Anterior cingulate cortex (tissue), 58 donors: ENCODE measurements around the gene MEGF10.

Source experiments
- DNase-seq, 58 donors: peaks; one replicate each; lab custom pipeline; 2025; lab: John Stamatoyannopoulos, UW

Gene MEGF10

GRCh38 chr5:127406326-127407121, 115.9 kb downstream of the MEGF10 start:
- DNase-seq: no peak

DNA sequence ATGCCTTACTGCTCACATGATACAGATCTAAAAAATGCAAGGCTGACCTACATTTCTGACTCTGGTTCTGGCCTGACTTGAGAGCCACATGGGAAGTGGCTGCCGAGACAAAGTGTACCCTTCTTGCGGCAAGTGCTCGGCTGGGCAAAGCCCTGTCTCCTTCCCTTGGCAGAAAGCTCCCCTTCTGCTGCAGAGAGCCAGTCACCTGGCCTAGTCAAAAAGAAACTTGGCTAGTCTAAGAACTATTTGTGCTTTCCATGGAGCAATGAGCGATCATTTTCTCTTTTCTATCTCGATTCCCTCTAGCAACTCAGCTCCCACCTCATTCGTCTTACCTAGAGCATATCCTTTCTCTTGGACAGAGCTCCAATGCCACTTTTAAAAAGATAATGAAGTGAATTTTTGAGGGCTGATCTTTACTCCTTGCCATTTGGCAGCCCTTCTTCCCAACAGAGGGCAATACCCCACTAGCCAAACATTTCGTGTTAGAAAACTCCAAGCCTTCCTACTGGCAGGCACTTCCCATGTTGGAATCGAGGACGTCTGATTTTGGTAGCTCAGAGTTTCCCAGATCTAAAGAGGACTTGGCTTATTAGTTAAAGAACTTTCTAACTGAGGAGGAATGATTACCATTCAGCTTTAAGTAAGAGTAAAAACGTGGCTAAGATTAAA, 118.8 kb downstream of the MEGF10 start:
- peak in 45 of 58 donors; percentile 8 to 85 (median 49) for DNase-seq

- no peak for DNase-seq
These were observed 119.5 kb downstream of the MEGF10 start for GRCh38 chr5:127409921-127410675.

DNA sequence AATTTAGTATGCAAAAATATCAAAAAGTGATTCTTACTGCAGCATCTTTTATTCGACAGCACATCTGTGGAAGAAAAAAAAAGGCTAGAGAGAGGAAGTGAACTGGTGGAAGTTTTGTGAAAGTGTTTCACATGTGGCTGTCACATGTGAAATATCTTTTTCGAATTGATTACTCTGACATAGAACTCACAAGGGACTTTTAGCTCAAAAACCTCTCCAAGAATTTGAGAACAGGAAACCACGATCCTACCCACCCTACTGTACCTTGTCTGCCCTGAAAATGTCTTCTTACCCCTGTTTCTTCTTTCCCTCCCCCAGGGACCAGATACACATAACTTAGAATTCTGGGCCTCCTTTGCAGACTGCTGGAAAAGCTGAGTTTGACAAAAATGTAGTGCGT, 120.4 kb downstream of the MEGF10 start:
- DNase-seq: no peak

DNA sequence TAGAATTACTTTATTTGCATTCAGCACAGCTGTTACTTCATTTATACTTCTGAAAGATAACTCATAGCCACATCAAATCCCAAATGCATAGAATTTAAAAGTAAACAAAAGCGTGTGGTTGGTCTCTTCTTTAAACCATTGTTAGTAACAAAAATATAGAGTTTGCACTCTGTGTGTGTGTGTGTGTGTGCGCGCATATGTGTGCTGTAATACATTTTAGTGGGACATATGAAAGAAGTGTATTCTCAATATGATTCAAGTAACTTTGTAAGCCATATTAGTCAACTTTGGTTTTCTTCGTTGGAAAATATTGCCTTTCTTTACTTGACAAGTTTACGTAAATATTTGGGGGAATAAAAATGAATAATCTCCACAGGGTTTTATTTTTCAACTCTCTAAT, 120.8 kb downstream of the MEGF10 start:
- no peak for DNase-seq

GRCh38 chr5:127412698-127413097, 122.1 kb downstream of the MEGF10 start:
- no peak for DNase-seq

DNA sequence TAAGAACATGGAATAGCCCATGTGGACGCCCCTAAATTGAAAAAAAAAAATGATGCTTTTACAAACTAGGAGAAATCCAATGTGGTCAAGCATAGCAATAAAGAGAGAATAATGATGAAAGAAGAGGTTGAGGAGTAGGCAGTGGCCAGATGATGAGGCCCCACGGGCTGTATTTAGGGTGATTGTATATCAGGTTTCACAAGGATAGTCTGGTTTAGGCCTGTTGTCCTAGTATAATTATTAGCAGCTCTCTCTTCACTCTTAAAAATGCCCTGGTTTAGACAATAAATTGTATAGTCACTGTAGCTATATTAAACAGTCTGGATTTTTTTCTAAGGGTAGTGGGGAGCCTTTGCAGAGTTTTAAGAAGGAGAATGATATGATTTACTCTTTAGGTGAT, 124.4 kb downstream of the MEGF10 start:
- DNase-seq: no peak

DNA sequence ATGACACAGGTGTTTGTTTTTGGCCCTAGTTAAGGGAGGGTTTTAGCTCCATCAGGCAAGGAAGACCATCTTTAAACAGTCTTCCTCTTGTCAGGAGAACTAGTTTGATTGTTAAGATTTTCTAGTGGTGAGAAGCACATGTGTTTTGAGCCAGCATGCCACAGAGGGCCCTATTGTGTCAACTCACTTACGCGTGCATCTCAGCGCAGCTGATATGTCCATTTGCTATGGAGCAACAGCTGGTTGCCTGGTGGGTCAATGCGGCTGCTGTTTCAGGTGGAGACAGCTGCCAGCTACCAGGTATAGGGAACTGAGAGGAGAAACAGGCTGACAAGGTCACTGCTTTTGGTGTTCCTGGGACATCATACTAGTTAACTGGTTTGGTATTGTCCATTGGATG, 126.3 kb downstream of the MEGF10 start:
- DNase-seq: peak in 9 of 58 donors; percentile 20 to 56 (median 36)

- no peak for DNase-seq
These were observed 126.9 kb downstream of the MEGF10 start for GRCh38 chr5:127417528-127417927.

GRCh38 chr5:127418367-127418766, 127.8 kb downstream of the MEGF10 start:
- no peak for DNase-seq

DNA sequence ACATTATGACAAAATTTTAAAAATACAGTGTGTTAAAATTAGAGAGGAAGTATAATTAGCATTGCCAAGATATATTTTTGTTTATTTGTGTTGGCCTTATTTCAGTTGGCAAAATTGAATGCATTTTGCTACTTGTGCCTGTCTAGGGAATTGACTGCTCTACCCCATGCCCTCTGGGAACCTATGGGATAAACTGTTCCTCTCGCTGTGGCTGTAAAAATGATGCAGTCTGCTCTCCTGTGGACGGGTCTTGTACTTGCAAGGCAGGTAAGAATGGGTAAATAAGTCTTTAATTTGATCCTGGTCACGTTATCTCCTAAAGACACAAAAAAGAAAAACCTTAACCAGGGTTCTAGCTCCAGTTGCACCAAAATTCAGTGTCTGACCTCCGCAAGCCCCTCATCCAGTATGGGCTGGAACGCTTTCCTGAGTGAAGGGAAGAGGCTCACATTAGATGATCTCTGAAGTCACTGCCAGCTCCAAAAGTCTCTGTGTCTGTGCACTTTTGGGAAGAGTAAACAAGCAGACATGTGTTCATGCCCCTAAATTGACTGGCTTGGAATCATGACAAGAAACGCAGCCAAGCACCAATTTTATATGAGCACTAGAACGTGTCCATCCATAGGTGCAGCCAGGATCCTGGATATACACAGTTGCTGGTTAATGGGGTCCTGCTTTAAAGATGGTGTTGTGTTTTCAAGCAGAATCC, 128.5 kb downstream of the MEGF10 start:
- no peak for DNase-seq

GRCh38 chr5:127419683-127420257, 129.2 kb downstream of the MEGF10 start:
- peak in 11 of 58 donors; percentile 18 to 63 (median 37) for DNase-seq

DNA sequence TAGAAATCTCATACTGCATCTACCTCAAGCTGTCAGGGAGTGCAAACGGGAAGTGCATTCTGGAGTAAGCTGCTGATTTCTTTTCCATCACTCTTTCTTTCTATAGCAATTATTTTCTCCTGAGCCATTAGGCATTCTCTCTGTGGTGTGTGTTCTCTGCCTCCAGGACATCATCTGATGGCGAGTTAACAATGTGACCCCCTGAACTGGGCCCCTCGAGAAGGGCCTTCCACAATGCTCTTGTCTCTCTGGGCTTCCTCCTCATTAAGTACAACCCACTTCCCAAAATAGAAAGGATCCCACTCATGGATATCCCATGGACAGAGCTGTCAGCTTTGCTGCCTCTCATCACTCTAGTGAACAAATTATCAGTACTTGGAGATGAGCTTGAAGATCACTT, 130.2 kb downstream of the MEGF10 start:
- DNase-seq: no peak

DNA sequence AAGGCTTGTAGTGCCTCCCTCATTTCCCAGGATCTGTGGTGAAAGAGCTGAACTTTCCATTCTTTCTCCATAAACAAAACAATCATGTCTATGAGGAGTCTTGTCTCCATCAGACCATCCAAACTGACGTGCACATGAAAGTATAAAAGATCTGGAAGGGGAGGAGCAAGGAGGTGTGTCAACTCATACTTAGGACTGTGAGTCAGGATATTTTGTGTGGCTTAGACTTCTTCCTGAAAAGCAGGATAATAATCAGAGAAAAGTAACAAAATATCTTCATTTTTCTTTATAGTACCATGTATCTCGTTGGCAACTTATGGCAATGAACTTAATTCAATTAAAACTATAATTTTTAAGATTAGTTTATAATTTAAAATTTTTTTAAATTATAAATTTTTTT, 130.9 kb downstream of the MEGF10 start:
- DNase-seq: no peak

DNA sequence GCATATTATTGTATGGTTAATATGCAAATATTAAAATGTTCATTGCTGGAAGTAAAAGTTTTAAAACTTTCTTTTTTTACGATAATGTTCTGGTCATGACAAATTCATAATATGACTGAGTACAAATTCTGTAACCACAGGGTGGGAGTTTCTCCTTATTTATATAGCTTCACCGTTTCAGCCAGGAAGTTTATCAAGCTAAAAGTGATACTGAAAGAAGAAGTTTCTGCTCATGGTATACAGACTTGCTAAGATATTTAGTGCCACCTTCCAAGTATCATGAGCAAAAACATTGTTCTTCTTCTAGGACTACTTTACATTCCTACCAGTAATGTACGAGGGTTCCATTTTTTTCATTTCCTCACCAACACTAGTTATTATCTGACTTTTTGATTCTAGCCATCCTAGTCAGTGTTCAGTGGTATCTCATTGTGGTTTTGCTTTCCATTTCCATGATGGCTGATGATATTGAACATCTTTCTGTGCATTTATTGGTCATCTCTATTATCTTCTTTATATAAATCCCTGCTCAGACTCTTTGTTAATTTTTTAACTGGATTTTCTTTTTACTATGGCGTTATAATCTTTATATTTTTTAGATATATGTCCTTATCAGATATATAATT, 132.7 kb downstream of the MEGF10 start:
- no peak for DNase-seq

GRCh38 chr5:127425037-127425436, 134.4 kb downstream of the MEGF10 start:
- no peak for DNase-seq

DNA sequence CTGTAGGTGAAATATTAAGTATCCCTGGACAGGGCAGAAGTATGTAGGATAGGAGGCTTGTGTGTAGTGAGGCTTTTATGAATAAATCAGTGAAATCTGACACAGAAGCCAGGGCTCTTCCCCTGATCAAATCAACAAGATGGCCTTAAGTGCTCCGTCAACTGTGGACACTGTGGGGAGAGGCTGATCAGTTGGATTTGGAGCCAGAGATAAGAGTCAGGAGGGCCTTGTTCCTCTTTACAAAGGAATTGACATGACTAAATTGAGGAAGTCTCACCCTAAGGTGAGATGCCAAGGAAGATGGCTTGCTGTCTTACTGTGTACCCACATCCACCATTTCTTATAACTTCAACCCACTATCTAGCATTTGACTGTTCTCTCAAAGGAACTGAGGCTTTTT, 135.3 kb downstream of the MEGF10 start:
- DNase-seq: no peak

DNA sequence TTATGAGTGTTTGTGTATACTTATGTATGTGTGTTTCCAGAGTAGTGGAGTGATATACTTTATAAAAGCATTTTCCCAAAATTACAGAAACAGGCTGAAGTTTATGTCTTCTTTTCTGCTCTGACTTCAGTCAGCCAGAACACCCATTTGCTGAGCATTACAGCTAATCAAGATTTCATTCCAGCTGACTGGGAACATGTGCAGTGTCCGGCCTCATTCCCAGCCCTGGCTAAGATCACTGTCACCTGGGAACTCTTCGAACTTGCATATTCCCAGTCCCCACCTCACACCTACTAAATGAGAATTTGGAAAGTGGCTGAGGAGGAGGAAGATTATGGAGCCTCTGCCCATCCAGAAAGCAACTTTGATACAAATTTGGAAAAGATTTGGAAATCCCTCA, 136.1 kb downstream of the MEGF10 start:
- DNase-seq: no peak

GRCh38 chr5:127428276-127428675, 137.7 kb downstream of the MEGF10 start:
- no peak for DNase-seq

- peak in 10 of 58 donors; percentile 12 to 35 (median 24) for DNase-seq
These were observed 138.2 kb downstream of the MEGF10 start for GRCh38 chr5:127428748-127429147.
